DND-41 (cell line): ENCODE measurements around the gene ST14.
"Not testable (repeated sequence)": the region's sequence is repeated elsewhere in the genome, so short reads cannot be mapped to it uniquely, and the experiment has no call there.

ENCODE experiments used
- ATAC-seq: fragments of 200-7000 bp; cut with Tn5 transposase; 3 replicates; pipeline ENCODE4 v1.9.1; 2021; ENCODE audit warnings: low read depth; ENCODE audit not compliant: insufficient read depth
- DNase-seq: peaks from one replicate; pipeline ENCODE4 v3.0.0-alpha.2; 2020
- H2AFZ ChIP-seq: 2 replicates; pipeline ENCODE4 v1.6.0; 2012; ENCODE audit warnings: low read depth, low read length
- H3K27ac ChIP-seq: 2 replicates; pipeline ENCODE4 v1.5.1; 2012; ENCODE audit warnings: low read length, inconsistent platforms
- H3K27me3 ChIP-seq: fragments of 200-600 bp; sonication (generic); 2 replicates; pipeline ENCODE4 v1.6.0; 2012; ENCODE audit warnings: low read length, mild to moderate bottlenecking, inconsistent platforms; ENCODE audit not compliant: insufficient read depth, poor library complexity
- H3K36me3 ChIP-seq: 2 replicates; pipeline ENCODE4 v1.5.1; 2012; ENCODE audit warnings: low read length, inconsistent platforms; ENCODE audit not compliant: insufficient read depth
- H3K4me1 ChIP-seq: 2 replicates; pipeline ENCODE4 v1.5.1; 2012; ENCODE audit warnings: mild to moderate bottlenecking, low read length; ENCODE audit not compliant: insufficient read depth
- H3K4me2 ChIP-seq: 2 replicates; pipeline ENCODE4 v1.6.0; 2012; ENCODE audit warnings: mild to moderate bottlenecking, moderate library complexity, low read length, inconsistent platforms; ENCODE audit not compliant: insufficient read depth
- H3K4me3 ChIP-seq, 2 experiments: fragments of 200-600 bp in 1 of 2; shearing (Covaris generic) in 1 of 2; 2 replicates each; pipeline ENCODE4 v1.5.1; 2012 to 2016; ENCODE audit warnings: inconsistent platforms in 2 of 2, low read length in 2 of 2, mild to moderate bottlenecking in 2 of 2, low read depth in 1 of 2, moderate library complexity in 1 of 2
- H3K79me2 ChIP-seq: 2 replicates; pipeline ENCODE4 v1.6.0; 2012; ENCODE audit warnings: low read length, inconsistent platforms; ENCODE audit not compliant: insufficient read depth
- H3K9ac ChIP-seq: 2 replicates; pipeline ENCODE4 v1.6.0; 2012; ENCODE audit warnings: low read depth, mild to moderate bottlenecking, inconsistent platforms, low read length, moderate library complexity
- H3K9me3 ChIP-seq: 2 replicates; pipeline ENCODE4 v1.5.1; 2012; ENCODE audit warnings: low read length, moderate library complexity, mild to moderate bottlenecking, inconsistent platforms; ENCODE audit not compliant: insufficient read depth, severe bottlenecking
- H4K20me1 ChIP-seq: 2 replicates; pipeline ENCODE4 v1.6.0; 2012; ENCODE audit warnings: low read length; ENCODE audit not compliant: insufficient read depth
- CTCF ChIP-seq: IDR thresholded peaks from 2 replicates; pipeline ENCODE4 v1.5.1; 2012; ENCODE audit warnings: borderline replicate concordance, low read length, moderate library complexity, mild to moderate bottlenecking; ENCODE audit not compliant: poor library complexity, severe bottlenecking; ENCODE audit errors: extremely low read depth
- EZH2 ChIP-seq: IDR thresholded peaks from 3 replicates; pipeline ENCODE4 v1.6.1; 2012; ENCODE audit warnings: borderline replicate concordance, low read depth, mild to moderate bottlenecking, moderate library complexity, low read length, inconsistent platforms; ENCODE audit not compliant: severe bottlenecking

ST14 gene

DNA sequence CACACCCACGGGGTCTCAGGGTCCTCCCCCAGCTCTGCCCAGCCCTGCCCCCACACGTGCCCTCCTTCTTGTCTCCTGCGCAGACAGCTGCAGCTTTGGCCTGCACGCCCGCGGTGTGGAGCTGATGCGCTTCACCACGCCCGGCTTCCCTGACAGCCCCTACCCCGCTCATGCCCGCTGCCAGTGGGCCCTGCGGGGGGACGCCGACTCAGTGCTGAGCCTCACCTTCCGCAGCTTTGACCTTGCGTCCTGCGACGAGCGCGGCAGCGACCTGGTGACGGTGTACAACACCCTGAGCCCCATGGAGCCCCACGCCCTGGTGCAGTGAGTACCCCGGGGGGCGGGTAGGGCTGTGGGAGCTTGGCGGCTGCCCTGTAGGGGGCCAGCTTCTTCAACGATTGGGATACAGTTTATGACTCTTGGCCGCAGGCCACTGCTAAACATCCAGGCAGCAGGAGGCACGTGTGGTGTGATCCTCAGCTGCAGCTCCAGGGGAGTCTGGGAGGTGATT is 30.8 kb downstream of the ST14 start:
- no peak for ATAC-seq
- Histone ChIP-seq H3K4me2 (no peak overlapping the region), H4K20me1 (no peaks in the 10 kb centered on the region), H3K27ac (no peak overlapping the region), H3K27me3 (no peaks in the 10 kb centered on the region), H3K4me1 (no peaks in the 10 kb centered on the region), H3K4me3 (no peak overlapping the region), H3K9ac (no peak overlapping the region), H3K79me2 (no peaks in the 10 kb centered on the region), H2AFZ (no peak overlapping the region), H3K9me3 (no peaks in the 10 kb centered on the region), H3K36me3 (no peaks in the 10 kb centered on the region)
- DNase-seq = no peak
- no peak for TF ChIP-seq CTCF

- Histone ChIP-seq H3K27me3 (no peaks in the 10 kb centered on the region), H4K20me1 (no peaks in the 10 kb centered on the region), H3K4me1 (no peaks in the 10 kb centered on the region), H3K9ac (no peak overlapping the region), H3K36me3 (no peaks in the 10 kb centered on the region), H3K4me3 (no peak overlapping the region), H3K79me2 (no peaks in the 10 kb centered on the region), H3K27ac (no peak overlapping the region), H3K4me2 (no peak overlapping the region), H2AFZ (no peak overlapping the region), H3K9me3 (no peaks in the 10 kb centered on the region)
- ATAC-seq (no peak), DNase-seq (no peak)
- no peak for TF ChIP-seq EZH2
- no peak for TF ChIP-seq CTCF
Observed at GRCh38 chr11:130191896-130192295, 32.3 kb downstream of the ST14 start.

- Histone ChIP-seq H3K9me3 (no peaks in the 10 kb centered on the region), H3K4me2 (no peak overlapping the region), H3K27me3 (no peaks in the 10 kb centered on the region), H3K36me3 (no peaks in the 10 kb centered on the region), H3K27ac (no peak overlapping the region), H3K79me2 (no peaks in the 10 kb centered on the region), H3K4me3 (no peak overlapping the region), H3K4me1 (no peaks in the 10 kb centered on the region), H4K20me1 (no peaks in the 10 kb centered on the region), H2AFZ (no peak overlapping the region), H3K9ac (no peak overlapping the region)
- ATAC-seq (no peak), DNase-seq (no peak)
- TF ChIP-seq EZH2 (no peak), CTCF (no peak)
Observed at GRCh38 chr11:130192845-130193267, 33.3 kb downstream of the ST14 start.

DNA sequence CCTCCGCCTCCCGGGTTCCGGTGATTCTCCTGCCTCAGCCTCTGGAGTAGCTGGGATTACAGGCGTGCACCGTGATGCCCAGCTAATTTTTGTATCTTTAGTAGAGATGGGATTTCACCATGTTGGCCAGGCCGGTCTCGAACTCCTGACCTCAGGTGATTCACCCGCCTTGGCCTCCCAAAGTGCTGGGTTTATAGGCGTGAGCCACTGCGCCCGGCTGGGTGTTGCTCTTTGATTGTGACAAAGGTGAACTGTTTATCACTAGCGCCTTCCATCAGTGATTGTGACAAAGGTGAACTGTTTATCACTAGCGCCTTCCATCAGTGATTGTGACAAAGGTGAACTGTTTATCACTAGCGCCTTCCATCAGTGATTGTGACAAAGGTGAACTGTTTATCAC is 34.0 kb downstream of the ST14 start:
- not testable (repeated sequence) for H3K4me2 ChIP-seq, H3K79me2 ChIP-seq, DNase-seq, H3K36me3 ChIP-seq, H3K4me1 ChIP-seq, H2AFZ ChIP-seq, H3K9me3 ChIP-seq, ATAC-seq, H3K27me3 ChIP-seq, H4K20me1 ChIP-seq, H3K9ac ChIP-seq, H3K27ac ChIP-seq, H3K4me3 ChIP-seq
